ENCODE results near the gene ENTR1. TPM values are rescaled to one million over a fixed set of nuclear protein-coding genes. Genes with fewer than 3 reads are reported as not detected.

ENTR1 gene
- total RNA-seq, 4 donors from 2014 or later, result 23.3 to 42.0 (median 33.2) TPM

DNA sequence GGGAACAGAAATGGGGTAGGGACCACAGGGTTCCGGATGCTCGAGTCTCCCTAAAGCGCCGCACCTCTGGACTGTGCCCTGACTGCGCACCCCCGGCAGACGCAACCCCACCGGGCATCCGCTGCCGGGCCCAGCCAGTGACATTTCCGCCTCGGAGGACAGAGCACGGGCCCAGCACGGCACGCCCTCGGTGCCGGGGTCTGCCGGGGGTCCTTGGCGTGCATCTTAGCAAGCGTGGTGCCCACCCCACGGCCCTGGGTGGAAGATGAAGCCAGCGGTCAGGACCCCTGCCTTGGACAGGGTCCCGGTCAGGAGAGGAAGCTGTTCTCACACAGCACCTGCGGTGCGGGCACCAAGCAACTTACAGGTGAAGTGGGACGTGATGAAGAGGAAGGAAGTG, 22.2 kb upstream of the ENTR1 start:
- TF ChIP-seq, protein P1, sequence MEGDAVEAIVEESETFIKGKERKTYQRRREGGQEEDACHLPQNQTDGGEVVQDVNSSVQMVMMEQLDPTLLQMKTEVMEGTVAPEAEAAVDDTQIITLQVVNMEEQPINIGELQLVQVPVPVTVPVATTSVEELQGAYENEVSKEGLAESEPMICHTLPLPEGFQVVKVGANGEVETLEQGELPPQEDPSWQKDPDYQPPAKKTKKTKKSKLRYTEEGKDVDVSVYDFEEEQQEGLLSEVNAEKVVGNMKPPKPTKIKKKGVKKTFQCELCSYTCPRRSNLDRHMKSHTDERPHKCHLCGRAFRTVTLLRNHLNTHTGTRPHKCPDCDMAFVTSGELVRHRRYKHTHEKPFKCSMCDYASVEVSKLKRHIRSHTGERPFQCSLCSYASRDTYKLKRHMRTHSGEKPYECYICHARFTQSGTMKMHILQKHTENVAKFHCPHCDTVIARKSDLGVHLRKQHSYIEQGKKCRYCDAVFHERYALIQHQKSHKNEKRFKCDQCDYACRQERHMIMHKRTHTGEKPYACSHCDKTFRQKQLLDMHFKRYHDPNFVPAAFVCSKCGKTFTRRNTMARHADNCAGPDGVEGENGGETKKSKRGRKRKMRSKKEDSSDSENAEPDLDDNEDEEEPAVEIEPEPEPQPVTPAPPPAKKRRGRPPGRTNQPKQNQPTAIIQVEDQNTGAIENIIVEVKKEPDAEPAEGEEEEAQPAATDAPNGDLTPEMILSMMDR (IDR thresholded peaks at IDR 0.05; ENCODE audit: low read depth), result no peak

DNA sequence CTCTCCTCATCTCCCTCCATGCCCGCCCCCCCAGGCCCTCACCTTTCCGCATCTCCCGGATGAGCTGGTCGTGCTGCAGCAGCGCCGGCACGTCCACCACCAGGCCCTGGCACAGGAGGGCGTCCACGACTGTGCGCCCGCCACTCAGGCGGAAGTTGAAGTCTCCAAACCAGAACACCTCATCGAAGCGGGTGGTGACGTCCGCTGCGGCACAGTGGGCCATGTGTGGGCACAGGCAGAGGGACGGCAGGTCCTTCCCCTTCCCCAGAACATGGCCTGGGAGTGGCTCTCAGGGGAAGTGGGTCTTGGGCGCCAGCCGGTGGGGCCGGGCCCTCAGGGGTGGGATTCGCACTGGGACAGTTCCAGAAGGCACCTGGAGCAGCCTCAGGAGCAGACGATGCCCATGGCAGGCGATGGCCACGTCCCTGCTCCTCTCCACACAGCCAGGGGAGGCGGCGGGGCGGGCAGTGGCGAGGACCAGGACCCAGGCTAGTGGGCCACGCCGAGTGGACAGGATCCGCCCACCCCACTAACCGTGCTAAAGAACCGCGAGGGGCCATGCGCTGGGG, 21.5 kb upstream of the ENTR1 start:
- TF ChIP-seq, protein P1 (IDR thresholded peaks at IDR 0.05; ENCODE audit: low read depth), result no peak

DNA sequence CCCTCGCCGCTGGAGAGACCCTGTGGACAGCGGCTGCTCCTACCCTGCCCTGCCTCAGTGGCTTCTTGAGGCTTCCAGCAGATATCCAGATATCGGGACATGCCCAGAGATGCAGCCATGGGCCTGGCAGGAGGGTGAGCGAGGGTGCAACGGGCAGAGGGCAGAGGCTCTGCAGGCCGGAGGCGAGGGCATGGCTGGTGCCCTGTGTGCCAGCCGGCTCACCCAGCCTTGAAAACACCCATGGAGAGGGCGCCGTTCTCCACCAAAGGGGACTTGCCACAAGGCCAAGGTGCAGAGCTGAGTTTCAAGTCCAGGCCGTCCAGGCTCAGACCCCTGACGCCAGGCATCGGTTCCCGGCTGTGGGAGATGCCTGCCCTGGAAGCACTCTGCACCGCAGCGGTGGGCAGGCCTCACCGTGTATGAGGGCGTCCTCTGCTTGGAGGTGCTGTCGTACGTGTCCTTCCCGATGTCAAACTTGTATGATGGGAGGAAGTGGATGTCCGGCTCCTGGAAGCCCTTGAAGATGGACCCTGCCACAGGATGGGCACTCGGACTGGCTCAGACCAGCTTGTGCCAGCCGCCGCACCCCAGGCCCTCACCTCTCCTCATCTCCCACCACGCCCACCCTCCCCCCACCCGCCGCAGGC, 20.3 kb upstream of the ENTR1 start:
- TF ChIP-seq, protein P1 (IDR thresholded peaks at IDR 0.05; ENCODE audit: low read depth), result no peak

DNA sequence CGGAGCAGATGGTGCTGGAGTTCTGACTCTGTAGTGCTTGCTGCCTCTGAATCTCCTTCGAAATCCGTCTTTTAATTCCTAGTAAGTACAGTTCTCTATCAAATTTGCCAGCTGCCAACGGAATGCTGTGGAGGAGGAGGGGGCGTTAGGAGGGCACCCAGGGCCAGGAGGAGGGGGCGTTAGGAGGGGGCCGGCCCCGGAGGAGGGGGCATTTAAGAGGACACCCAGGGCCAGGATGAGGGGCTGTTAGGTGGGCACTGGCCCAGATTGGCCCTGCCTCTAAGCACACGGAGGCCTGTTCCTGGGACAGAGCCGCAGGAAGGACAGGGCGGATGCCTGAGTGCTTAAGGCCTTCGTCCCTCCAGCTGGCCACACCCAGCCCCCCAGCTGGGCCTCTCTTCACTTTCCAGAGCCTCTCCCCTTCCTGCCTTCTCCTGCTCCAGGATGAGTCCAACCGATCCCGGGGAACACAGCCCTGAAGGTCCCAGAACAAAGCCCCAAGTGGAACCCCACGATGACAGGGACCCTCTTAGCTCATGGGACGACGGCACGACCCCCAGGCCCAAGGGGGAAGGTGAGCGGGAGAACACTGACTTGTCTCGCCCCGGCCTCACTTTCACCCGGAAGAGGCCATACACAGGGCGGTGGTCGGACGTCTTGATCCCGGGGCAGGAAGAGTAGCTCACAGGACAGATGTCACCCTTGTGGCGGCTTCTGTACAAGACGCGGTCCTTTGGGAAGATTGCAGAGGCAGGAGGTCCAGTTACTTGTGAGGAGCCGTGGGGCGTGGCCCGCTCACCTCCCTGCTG, 19.5 kb upstream of the ENTR1 start:
- TF ChIP-seq, protein P1 (IDR thresholded peaks at IDR 0.05; ENCODE audit: low read depth), result no peak

DNA sequence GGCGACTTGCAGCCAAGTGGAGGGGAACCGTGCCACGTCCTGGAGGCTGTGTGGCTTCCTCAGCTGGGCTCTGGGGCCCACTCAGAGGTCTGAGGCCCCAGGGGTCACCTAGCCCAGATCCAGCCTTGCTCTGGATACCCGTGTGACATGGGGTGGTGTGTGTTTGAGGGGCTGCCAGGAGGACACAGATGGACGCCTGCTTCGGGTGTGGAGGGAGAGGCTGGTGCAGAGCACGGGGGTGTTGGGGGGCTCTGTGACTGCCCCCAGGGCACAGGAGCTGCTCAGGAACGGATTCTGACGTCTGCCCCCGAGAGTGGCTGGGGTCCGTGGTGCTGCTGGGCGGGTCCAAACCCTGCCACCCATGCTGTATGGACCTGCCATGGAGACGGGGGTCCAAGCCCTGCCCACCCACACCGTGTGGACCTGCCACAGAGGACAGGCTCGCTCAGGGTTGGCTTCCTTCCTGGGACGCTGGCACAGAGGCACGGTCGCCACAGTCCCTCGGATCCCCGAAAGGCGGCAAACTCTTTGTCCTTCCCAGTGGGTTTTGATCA, 18.7 kb upstream of the ENTR1 start:
- TF ChIP-seq, protein P1 (IDR thresholded peaks at IDR 0.05; ENCODE audit: low read depth), result no peak

DNA sequence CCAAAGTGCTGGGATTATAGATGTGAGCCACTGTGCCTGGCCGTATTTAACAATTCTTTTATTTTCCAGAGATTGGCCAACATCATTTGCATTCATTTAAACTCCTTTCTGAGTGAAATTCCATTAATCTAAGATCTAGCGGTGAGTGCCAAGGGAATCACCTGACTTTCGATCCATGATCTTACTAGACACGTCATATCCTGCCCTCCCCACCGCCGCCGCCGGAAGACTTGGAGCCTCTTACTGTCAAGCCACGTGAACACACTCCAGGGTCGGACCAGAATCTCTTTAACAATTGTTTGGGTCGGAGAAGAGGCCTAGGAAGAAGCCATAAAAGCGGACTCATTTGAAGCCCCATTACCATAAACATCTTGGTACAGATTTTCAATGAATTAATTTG, 16.4 kb upstream of the ENTR1 start:
- TF ChIP-seq, protein P1 (IDR thresholded peaks at IDR 0.05; ENCODE audit: low read depth), result no peak
